ENCODE measurements around the gene ANAPC2. TPM values are rescaled to one million over a fixed set of nuclear protein-coding genes. Genes with fewer than 3 reads are reported as not detected.

ANAPC2 gene
- polyA plus RNA-seq, 2 of the 4 experiments (the other 2 are of a cell fraction): 17.5 to 40.7 TPM

GRCh38 chr9:137189297-137190295 lies 1.2 kb upstream of the ANAPC2 start (continued):
- no peak for TF ChIP-seq FOSL2 (IDR thresholded peaks at IDR 0.05)
- TF ChIP-seq FOSL2 (CRISPR knock-in tag; IDR thresholded peaks at IDR 0.05): no peak
- no peak for TF ChIP-seq PHF8 (IDR thresholded peaks at IDR 0.05; ENCODE audit: borderline replicate concordance, low read depth)
- no peak for TF ChIP-seq RAD21 (conservative IDR thresholded peaks at IDR 0.05 in 1 of 2, IDR thresholded peaks at IDR 0.05 in 1 of 2)
- no peak for TF ChIP-seq ZNF302 (CRISPR knock-in tag; IDR thresholded peaks at IDR 0.05)

GRCh38 chr9:137188086-137188489 lies 272 bp downstream of the ANAPC2 start:
- no peak for DNase-seq (ENCODE audit: low read depth in 1 of 2, low spot score in 1 of 2)
- ChIA-PET CTCF (interaction anchor here (0.9 to 11.5 kb wide), 12 partner anchors 11 to 158 kb away, joined by 3 to 156 read pairs (median 10); partner anchors contain the start of genes CYSRT1, LRRC26, RNF208 and RNF224), POLR2A (interaction anchor here (0.9 to 3.4 kb wide), 13 partner anchors 11 to 60 kb away, joined by 3 to 38 read pairs (median 8); partner anchors contain the start of genes CYSRT1, LRRC26, RNF208 and RNF224)
- Histone ChIP-seq H3K4me3 (peak overlapping the region; percentile 92), H3K4me2 (peak overlapping the region; percentile 99), H3K4me1 (peaks cover 23% of the 10 kb centered on the region), H3K27ac (peak overlapping the region; percentile 97), H3K9me3 (no peaks in the 10 kb centered on the region)
- WGBS (ENCODE audit: missing lambda C conversion rate): 2% methylated on average over 22 of the region's 31 CpGs
- no peak for FAIRE-seq
- peak; percentile 4 to 33; a peak in 3 of 6 replicates for ATAC-seq
- no peak for TF ChIP-seq SREBF2 (IDR thresholded peaks at IDR 0.05)
- TF ChIP-seq CHD4 (IDR thresholded peaks at IDR 0.05; ENCODE audit: borderline replicate concordance): no peak
- no peak for TF ChIP-seq HOXA7 (CRISPR knock-in tag; IDR thresholded peaks at IDR 0.05)
- TF ChIP-seq JUN (IDR thresholded peaks at IDR 0.05): no peak
- TF ChIP-seq ZSCAN20 (CRISPR knock-in tag; IDR thresholded peaks at IDR 0.05): no peak
- no peak for TF ChIP-seq MAFK (IDR thresholded peaks at IDR 0.05; ENCODE audit: partially characterized antibody)
- TF ChIP-seq E2F6 (IDR thresholded peaks at IDR 0.05; ENCODE audit: borderline replicate concordance, low read depth): no peak
- peak; percentile 95; the same call in 1 of the 2 replicates for TF ChIP-seq KDM5A (IDR thresholded peaks at IDR 0.05)
- no peak for TF ChIP-seq RARB (CRISPR knock-in tag; IDR thresholded peaks at IDR 0.05)
- TF ChIP-seq PHF8 (IDR thresholded peaks at IDR 0.05; ENCODE audit: borderline replicate concordance, low read depth): peak; percentile 52

GRCh38 chr9:137187386-137187785 lies 974 bp downstream of the ANAPC2 start:
- 64% methylated on average over 15 of the region's 15 CpGs for WGBS (ENCODE audit: missing lambda C conversion rate)
- peaks cover 23% of the 10 kb centered on the region for H3K4me1 ChIP-seq
- CTCF ChIA-PET: interaction anchor here (0.9 to 11.5 kb wide), 6 partner anchors 14 to 158 kb away, joined by 3 to 156 read pairs (median 11); partner anchors contain the start of genes CYSRT1, LRRC26, RNF208 and RNF224
- peak overlapping the region; percentile 99 for H3K4me2 ChIP-seq
- POLR2A ChIA-PET: interaction anchor here (0.7 to 2.2 kb wide), 7 partner anchors 11 to 60 kb away, joined by 3 to 20 read pairs (median 4); partner anchors contain the start of gene LRRC26
- FAIRE-seq (no peak), DNase-seq (ENCODE audit: low read depth in 1 of 2, low spot score in 1 of 2) (no peak), ATAC-seq (no peak)
- H3K9me3 ChIP-seq: no peaks in the 10 kb centered on the region
- H3K27ac ChIP-seq: peak overlapping the region in 1 of 2 experiments; percentile 97; a peak in 4 of 6 replicates
- peak overlapping the region; percentile 92 for H3K4me3 ChIP-seq
- TF ChIP-seq SREBF2 (IDR thresholded peaks at IDR 0.05) (no peak), GATA3 (IDR thresholded peaks at IDR 0.05; ENCODE audit: borderline replicate concordance) (no peak), EHMT2 (IDR thresholded peaks at IDR 0.05; ENCODE audit: low read depth) (no peak), REST (IDR thresholded peaks at IDR 0.05) (no peak), PHF8 (IDR thresholded peaks at IDR 0.05; ENCODE audit: borderline replicate concordance, low read depth) (no peak), ESRRA (IDR thresholded peaks at IDR 0.05; ENCODE audit: borderline replicate concordance, low read length) (no peak), PBX3 (IDR thresholded peaks at IDR 0.05) (no peak), MAZ (IDR thresholded peaks at IDR 0.05; ENCODE audit: borderline replicate concordance, low read depth, low read length) (no peak), CBX2 (IDR thresholded peaks at IDR 0.05; ENCODE audit: borderline replicate concordance, low read depth) (no peak), ZC3H11A (IDR thresholded peaks at IDR 0.05) (no peak), MYC (IDR thresholded peaks at IDR 0.05; ENCODE audit: borderline replicate concordance, low read length) (no peak), ATOH8 (CRISPR knock-in tag; IDR thresholded peaks at IDR 0.05; ENCODE audit: low read depth) (no peak), HOXB13 (CRISPR knock-in tag; IDR thresholded peaks at IDR 0.05; ENCODE audit: low read depth) (no peak), RNF2 (IDR thresholded peaks at IDR 0.05; ENCODE audit: borderline replicate concordance, low read depth) (no peak), FOSB (CRISPR knock-in tag; IDR thresholded peaks at IDR 0.05) (no peak)
